GM21737 (cell line): Measurements from ENCODE around the gene MAST1.
"Not testable (repeated sequence)": the region's sequence is repeated elsewhere in the genome, so short reads cannot be mapped to it uniquely, and the experiment has no call there.

ENCODE experiments used
- ATAC-seq: cut with Tn5 transposase; IDR thresholded peaks from one replicate; pipeline ENCODE4 v1.9.1; 2021; ENCODE audit warnings: mild to moderate bottlenecking, moderate library complexity; ENCODE audit not compliant: unreplicated experiment

The MAST1 gene

DNA sequence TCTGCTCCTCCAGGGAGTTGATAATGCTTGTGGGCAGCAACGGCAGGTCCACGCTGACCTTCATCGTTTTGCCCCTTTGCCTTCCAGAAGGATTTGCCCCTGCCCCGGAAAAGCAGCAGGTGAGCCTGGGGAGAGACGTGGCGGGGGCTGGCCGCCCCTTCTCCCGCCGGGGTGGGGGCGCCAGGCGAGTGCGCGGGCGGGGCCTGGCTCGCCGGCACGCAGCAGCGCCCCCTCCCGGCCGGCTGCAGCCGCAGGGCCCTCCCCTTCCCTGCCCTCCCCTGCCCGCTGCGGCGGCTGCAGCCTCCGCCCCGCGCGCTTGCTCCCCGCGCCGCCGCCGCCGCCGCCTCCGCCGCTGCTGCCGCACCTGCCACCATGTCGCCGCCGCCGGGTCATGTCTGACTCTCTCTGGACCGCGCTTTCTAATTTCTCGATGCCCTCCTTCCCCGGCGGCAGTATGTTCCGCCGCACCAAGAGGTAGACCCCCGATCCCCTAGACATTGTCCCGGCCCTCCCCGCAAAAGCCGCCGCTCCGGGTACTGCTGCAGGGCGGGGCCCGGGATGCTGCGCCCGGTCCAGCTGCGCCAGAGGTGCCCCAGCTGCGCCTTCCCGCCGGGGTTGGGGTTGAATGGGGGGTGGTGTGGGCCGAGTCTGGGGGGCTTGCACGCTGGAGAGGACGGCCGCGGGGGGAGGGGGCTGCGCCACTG, at the start of gene MAST1:
MAST1 (plus strand) TSS at position 334 of the 704 bp plus-strand sequence; CDS start at position 392, 58 bp downstream.
- no peak for ATAC-seq

DNA sequence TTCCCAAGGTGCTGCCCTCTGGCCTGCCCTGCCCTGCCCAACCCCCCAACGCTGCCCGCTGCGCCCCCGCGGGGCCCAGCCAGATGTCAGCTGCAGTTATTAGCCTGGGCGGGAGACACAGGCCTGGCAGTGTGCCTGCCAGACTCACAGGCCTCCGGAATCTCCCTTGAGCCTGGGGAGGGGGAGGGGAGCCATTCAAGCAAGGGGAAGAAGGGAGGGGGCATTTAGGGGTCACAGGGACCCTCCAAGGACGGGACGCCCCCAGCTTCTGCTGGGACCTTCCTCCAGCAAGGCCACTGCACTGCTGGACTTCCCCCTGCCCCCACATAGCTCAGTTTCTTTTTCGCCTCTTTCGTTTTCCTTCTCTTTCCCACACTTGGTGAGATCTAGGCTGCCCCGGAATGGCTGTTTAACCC, 49.6 kb upstream of the MAST1 start:
- no peak for ATAC-seq

GRCh38 chr19:12789098-12789903, 49.0 kb upstream of the MAST1 start:
- no peak for ATAC-seq

DNA sequence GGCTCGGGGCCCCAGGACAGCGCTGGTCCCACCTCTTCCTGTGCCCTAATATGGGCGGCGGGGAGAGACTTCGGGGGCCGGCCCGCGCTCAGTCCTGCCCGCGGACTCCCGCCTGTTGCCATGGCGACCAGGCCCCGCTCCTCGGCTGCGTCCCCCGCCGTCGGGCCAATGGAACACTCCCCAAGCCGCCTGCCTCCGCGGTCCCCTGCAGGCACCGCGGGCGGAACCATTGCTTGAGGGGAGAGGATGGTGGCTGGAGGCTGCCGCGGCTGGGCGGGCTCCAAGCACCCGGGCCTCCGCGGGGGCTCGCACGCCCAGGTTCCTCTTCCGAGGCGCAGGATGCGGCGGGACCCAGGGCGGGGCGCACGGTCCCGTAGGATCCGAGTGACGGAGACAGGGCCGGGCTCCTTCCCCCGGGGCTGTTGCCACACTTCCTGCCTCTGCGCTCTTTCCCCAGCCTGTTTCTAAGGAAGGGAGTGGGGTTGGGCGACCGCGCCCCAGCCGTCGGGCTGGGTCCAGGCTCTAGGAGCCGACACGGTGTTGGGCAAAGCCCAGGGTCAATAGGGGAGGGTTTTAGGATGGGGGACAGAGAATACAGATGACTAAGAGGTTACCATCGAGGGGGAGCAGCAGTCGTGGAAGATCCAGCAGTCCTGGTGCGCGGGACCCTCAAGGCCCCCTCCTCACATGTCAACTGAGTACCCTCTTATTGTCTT, 48.3 kb upstream of the MAST1 start:
- ATAC-seq: peak; percentile 32

DNA sequence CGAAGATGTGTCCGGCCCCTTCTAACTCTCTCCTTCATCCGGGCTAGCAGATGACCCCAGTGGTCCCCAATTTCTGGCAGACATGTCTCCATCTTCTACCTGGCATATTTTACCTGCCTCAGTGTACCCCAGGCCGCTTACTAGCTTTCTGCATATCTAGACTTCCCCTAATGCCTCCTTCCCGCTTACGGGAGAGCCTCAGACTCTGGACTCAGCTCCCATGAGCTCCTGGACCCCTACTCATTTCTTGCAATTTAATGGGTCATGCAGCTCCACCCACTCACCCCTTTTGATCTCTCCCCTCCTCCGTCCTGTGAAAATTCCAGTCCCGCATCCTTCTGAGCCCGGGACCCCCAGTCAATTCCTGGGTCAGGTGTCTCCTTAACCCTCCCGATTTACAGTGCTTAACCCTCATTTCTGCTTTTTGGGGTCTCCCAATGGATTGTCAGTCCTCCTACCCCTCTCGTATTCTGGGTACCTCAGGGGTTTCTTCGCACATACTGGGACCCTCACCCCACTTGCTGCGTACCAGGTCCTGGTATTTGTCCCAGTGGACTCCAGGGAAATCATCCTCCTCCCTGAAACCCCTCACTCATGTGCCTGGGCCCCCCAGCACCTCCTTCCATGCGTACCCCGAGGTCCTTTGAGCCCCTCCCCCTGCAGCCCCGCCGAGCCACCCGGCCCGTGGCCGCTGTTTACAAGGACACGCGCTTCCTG, 47.5 kb upstream of the MAST1 start:
- no peak for ATAC-seq

DNA sequence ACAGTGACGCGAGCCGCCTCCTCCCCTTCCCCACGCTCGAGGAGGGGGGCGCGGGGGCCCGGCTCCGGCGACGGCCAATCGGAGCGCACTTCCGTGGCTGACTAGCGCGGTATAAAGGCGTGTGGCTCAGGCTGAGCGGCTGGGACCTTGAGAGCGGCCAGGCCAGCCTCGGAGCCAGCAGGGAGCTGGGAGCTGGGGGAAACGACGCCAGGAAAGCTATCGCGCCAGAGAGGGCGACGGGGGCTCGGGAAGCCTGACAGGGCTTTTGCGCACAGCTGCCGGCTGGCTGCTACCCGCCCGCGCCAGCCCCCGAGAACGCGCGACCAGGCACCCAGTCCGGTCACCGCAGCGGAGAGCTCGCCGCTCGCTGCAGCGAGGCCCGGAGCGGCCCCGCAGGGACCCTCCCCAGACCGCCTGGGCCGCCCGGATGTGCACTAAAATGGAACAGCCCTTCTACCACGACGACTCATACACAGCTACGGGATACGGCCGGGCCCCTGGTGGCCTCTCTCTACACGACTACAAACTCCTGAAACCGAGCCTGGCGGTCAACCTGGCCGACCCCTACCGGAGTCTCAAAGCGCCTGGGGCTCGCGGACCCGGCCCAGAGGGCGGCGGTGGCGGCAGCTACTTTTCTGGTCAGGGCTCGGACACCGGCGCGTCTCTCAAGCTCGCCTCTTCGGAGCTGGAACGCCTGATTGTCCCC, 46.8 kb upstream of the MAST1 start, which contains the start of gene JUNB:
JUNB (plus strand) TSS at position 142 of the 706 bp plus-strand sequence; CDS start at position 428, 286 bp downstream.
- peak; percentile 29 for ATAC-seq

DNA sequence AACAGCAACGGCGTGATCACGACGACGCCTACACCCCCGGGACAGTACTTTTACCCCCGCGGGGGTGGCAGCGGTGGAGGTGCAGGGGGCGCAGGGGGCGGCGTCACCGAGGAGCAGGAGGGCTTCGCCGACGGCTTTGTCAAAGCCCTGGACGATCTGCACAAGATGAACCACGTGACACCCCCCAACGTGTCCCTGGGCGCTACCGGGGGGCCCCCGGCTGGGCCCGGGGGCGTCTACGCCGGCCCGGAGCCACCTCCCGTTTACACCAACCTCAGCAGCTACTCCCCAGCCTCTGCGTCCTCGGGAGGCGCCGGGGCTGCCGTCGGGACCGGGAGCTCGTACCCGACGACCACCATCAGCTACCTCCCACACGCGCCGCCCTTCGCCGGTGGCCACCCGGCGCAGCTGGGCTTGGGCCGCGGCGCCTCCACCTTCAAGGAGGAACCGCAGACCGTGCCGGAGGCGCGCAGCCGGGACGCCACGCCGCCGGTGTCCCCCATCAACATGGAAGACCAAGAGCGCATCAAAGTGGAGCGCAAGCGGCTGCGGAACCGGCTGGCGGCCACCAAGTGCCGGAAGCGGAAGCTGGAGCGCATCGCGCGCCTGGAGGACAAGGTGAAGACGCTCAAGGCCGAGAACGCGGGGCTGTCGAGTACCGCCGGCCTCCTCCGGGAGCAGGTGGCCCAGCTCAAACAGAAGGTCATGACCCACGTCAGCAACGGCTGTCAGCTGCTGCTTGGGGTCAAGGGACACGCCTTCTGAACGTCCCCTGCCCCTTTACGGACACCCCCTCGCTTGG, 46.1 kb upstream of the MAST1 start:
- no peak for ATAC-seq

DNA sequence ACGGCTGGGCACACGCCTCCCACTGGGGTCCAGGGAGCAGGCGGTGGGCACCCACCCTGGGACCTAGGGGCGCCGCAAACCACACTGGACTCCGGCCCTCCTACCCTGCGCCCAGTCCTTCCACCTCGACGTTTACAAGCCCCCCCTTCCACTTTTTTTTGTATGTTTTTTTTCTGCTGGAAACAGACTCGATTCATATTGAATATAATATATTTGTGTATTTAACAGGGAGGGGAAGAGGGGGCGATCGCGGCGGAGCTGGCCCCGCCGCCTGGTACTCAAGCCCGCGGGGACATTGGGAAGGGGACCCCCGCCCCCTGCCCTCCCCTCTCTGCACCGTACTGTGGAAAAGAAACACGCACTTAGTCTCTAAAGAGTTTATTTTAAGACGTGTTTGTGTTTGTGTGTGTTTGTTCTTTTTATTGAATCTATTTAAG, 45.4 kb upstream of the MAST1 start:
- ATAC-seq: no peak

GRCh38 chr19:12793290-12794195, 44.8 kb upstream of the MAST1 start:
- peak; percentile 25 for ATAC-seq

DNA sequence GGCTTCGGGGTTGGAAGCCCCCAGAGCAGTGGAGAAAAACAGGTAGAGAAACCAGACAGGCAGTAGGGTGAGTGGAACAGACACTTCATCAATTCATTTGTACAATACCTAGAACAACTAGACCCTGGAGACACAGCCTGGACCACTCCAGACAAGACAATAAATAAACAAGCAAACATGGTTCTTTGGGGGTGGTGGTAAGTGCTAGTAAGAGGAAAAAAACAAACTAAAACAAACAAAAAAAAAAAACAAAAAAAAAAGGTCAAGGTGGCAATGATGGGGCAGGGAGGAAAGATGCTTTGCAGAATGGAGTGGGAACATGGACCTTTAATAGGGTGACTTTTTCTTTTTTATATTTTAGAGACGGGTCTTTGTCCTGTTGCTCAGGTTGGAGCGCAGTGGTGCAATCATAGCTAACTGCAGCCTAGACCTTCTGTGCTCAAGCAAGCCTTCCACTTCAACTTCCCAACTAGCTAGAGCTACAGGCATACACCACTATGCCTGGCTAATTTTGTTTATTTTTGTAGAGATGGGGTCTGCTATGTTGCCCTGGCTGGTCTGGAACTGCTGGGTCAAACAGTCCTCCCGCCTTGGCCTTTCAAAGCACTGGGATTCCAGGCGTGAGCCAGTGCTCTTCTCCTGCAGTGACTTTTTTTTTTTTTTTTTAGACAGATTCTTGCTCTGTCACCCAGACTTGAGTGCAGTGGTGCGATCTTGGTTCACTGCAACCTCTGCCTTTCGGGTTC, 43.9 kb upstream of the MAST1 start:
- no peak for ATAC-seq

DNA sequence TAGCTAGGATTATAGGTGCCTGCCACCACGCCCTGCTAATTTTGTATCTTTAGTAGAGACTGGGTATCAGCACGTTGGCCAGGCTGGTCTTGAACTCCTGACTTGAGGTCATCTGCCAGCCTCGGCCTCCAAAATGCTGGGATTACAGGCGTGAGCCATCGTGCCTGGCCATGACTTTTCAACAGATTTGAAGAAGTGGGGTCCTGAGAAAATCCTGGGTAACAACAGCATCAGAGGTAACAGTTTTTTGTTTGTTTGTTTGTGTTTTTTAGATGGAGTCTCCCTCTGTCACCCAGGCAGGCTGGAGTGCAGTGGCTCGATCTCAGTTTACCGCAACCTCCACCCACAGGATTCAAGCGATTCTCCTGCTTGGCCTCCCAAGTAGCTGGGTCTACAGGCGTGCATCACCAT, 43.3 kb upstream of the MAST1 start:
- no peak for ATAC-seq

GRCh38 chr19:12796146-12797071, 41.9 kb upstream of the MAST1 start:
- no peak for ATAC-seq

- ATAC-seq: no peak
Observed at GRCh38 chr19:12797141-12797587, 41.2 kb upstream of the MAST1 start.

DNA sequence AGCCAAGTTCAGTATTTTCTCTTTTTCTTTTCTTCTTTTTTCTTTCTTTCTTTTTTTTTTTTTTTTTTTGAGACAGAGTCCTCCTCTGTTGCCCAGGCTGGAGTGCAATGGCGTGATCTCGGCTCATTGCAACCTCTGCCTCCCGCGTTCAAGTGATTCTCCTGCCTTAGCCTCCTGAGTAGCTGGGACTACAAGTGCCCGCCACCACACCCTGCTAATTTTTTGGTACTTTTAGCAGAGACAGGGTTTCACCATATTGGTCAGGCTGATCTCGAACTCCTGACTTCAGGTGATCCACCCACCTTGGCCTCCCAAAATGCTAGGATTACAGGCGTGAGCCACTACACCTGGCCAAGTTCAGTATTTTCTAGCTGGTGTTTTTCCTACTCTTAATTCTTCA, 40.7 kb upstream of the MAST1 start:
- ATAC-seq: not testable (repeated sequence)

DNA sequence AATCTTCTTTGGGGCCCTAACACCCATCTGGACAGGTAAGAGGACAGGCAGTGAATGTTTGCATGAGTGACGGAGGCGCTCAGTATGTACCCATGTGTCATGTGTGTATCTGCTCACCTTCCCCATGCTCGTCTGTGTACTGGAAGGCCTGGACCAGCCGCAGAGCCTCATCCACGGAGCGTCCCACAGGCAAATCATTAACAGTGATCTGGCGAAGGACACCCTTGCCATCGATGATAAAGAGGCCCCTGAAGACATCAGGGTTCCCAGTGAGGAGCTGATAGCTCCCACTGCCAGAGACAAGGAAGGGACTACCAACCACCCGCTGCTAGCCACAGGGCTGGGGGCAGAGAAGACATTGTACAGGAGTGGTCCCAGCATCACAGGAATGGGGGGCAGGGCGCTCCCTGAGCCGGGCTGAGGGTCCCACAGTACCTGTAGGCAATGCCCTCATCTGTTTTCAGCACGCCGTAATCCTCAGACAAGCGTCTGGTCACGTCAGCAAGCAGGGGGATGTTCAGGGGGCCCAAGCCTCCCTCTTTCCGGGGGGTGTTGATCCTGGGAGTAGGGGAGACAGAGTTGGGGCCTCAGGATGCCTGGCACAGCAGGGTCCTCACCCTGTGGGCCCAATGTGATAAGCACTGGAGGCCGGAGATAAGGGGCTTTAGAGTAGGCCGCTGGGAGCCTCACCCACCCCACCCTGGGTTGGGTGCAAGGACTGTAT, 38.4 kb upstream of the MAST1 start:
- no peak for ATAC-seq

DNA sequence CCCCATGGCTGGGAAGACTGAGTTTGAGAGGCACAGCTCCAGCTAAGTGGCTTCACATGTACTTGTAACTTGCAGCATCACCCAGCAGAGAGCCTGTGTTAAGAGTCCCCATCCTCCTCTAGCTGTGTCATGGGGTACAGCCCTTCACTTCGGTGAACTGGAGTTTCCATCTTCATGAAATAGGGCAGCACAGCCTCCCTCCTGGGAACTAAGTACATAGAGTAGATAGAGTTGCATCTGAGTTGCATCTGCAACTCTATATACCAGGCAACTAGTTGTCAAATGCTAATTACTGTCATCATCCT, 37.9 kb upstream of the MAST1 start:
- no peak for ATAC-seq
